ENCODE measurements around the gene FAM110A.

FAM110A gene

GRCh38 chr20:813390-813789, 20.1 kb upstream of the FAM110A start:
- Histone ChIP-seq H3K9me3 (ENCODE audit: insufficient read depth, low read depth, low read length) (peaks cover 10% of the 10 kb centered on the region), H3K27me3 (ENCODE audit: insufficient read depth, low read length) (no peaks in the 10 kb centered on the region), H3K36me3 (ENCODE audit: insufficient read depth, low read length) (no peaks in the 10 kb centered on the region), H3K4me1 (ENCODE audit: insufficient read depth, low read length) (no peaks in the 10 kb centered on the region), H3K4me3 (ENCODE audit: low read length) (no peak overlapping the region), H3K9ac (ENCODE audit: low read depth, low read length) (no peak overlapping the region), H3K27ac (ENCODE audit: low read depth, low read length) (no peak overlapping the region)
- 86% methylated on average over 8 of the region's 8 CpGs for WGBS

DNA sequence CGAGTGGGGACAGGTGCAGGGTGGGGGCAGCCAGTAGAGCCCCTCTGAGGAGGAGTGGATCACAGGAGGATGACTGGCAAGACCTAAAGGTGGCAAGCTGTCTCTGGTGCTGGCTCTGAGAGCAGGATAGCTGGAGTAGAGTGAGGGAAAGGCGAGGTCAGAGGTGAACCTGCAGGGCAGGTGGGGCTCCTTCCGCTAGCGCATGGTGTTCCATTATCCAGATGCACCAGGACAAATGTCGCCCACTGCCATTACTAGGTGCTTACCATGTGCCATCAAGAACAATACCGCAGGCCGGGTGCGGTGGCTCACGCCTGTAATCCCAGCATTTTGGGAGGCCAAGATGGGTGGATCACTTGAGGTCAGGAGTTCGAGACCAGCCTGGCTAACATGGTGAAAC, 18.3 kb upstream of the FAM110A start:
- H3K4me3 ChIP-seq (ENCODE audit: low read length), result no peak overlapping the region
- no peaks in the 10 kb centered on the region for H3K9me3 ChIP-seq (ENCODE audit: insufficient read depth, low read depth, low read length)
- H3K27me3 ChIP-seq (ENCODE audit: insufficient read depth, low read length), result no peaks in the 10 kb centered on the region
- H3K4me1 ChIP-seq (ENCODE audit: insufficient read depth, low read length), result no peaks in the 10 kb centered on the region
- H3K36me3 ChIP-seq (ENCODE audit: insufficient read depth, low read length), result no peaks in the 10 kb centered on the region
- no peak overlapping the region for H3K27ac ChIP-seq (ENCODE audit: low read depth, low read length)
- WGBS, result 94% methylated on average over 10 of the region's 10 CpGs
- H3K9ac ChIP-seq (ENCODE audit: low read depth, low read length), result no peak overlapping the region

DNA sequence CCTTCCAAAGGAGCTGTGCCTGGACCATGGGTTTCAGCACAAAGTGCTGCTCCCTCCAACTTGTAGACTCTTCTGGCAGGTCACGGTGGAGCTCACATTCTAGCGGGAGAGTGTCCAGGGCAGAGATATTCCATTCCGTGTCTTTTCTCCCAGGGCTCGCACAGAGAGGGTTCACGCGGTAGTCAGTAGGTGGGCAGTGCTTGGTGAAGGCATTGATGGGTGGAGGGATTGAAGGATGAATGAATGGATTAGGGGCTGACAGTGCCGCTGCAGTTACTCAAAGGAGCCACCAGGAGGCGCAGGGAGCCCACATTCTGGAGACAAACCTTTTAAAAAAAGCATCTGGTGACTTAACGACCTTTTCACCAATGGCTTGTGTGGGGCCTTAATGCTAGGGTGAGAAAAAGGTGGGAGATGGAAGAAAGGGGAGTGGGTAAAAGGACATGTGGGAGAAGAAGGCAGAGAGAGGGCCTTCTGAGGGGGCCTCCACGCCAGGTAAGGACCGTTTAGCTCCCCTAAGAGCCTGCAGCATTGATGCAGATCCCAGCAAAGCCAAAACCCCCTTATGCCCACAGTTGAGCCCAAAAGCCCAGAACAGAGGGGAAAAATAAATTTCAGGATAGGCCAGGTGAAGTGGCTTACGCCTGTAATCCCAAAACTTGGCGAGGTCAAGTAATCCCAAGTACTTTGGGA, 17.5 kb upstream of the FAM110A start:
- Histone ChIP-seq H3K36me3 (ENCODE audit: insufficient read depth, low read length) (no peaks in the 10 kb centered on the region), H3K4me3 (ENCODE audit: low read length) (no peak overlapping the region), H3K4me1 (ENCODE audit: insufficient read depth, low read length) (no peaks in the 10 kb centered on the region), H3K27ac (ENCODE audit: low read depth, low read length) (no peak overlapping the region), H3K9me3 (ENCODE audit: insufficient read depth, low read depth, low read length) (no peaks in the 10 kb centered on the region), H3K27me3 (ENCODE audit: insufficient read depth, low read length) (no peaks in the 10 kb centered on the region), H3K9ac (ENCODE audit: low read depth, low read length) (no peak overlapping the region)
- WGBS, result 35% methylated on average over 13 of the region's 13 CpGs

GRCh38 chr20:818001-818664, 15.4 kb upstream of the FAM110A start:
- Histone ChIP-seq H3K27me3 (ENCODE audit: insufficient read depth, low read length) (no peaks in the 10 kb centered on the region), H3K4me1 (ENCODE audit: insufficient read depth, low read length) (no peaks in the 10 kb centered on the region), H3K9ac (ENCODE audit: low read depth, low read length) (no peak overlapping the region), H3K27ac (ENCODE audit: low read depth, low read length) (no peak overlapping the region), H3K9me3 (ENCODE audit: insufficient read depth, low read depth, low read length) (no peaks in the 10 kb centered on the region), H3K4me3 (ENCODE audit: low read length) (no peak overlapping the region), H3K36me3 (ENCODE audit: insufficient read depth, low read length) (no peaks in the 10 kb centered on the region)
- 92% methylated on average over 17 of the region's 17 CpGs for WGBS

DNA sequence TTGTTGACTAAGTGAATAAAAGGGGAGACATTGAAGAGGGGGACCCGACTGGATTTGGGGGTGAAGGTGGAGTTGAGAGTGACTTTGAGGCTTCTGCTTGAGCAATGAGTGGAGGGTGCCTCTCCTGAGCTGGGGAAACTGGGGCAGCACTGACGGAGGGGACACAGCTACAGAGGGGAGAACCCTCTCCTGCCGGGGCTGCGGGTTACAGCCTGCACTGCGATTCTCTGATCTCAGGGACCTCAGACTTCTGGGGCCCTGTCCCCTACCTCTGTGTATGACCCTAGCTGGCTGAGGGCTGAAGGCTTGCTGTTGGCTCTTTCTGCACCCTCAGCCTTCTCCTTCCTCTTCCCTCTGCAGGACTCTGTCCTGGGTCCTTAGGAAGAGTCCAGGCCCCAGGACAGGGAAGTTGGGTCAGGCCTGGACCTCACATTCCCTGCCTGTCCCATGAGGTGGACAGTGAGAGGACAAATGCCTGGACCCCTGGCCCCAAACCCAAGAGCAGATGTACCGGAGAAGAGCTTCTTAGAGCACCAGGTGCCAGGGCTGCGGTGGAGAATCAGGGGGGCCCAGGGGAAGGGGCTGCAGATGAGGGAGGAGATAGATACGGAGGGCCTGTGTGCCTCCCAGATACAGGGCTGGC, 13.7 kb upstream of the FAM110A start:
- H3K9ac ChIP-seq (ENCODE audit: low read depth, low read length), result no peak overlapping the region
- no peaks in the 10 kb centered on the region for H3K4me1 ChIP-seq (ENCODE audit: insufficient read depth, low read length)
- no peaks in the 10 kb centered on the region for H3K36me3 ChIP-seq (ENCODE audit: insufficient read depth, low read length)
- WGBS, result 77% methylated on average over 8 of the region's 8 CpGs
- H3K27ac ChIP-seq (ENCODE audit: low read depth, low read length), result no peak overlapping the region
- H3K27me3 ChIP-seq (ENCODE audit: insufficient read depth, low read length), result no peaks in the 10 kb centered on the region
- no peak overlapping the region for H3K4me3 ChIP-seq (ENCODE audit: low read length)
- no peaks in the 10 kb centered on the region for H3K9me3 ChIP-seq (ENCODE audit: insufficient read depth, low read depth, low read length)

DNA sequence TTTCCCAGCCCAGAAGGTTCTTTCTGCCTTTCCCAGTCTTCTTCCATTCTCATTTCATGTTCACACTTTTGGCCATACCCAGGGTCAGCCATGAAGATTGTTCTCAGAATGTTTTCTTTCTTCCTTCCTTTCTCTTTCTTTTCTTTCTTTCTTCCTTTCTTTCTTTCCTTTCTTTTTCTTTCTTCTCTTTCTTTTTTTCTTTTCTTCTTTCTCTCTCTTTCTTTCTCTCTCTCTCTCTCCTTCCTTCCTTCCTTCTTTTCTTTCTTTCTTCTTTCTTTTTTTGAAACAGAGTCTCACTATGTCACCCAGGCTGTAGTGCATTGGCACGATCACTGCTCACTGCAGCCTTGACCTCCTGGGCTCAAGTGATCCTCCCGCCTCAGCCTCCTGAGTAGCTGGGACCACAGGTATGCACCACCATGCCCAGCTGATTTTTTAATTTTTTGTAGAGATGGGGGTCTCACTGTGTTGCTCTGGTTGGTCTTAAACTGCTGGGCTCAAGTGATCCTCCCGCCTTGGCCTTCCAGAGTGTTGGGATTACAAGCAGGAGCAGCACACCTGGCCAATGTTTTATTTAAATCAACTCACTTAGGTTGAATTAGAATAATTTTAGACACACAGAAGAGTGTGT, 13.1 kb upstream of the FAM110A start:
- H3K9ac ChIP-seq (ENCODE audit: low read depth, low read length), result no peak overlapping the region
- no peaks in the 10 kb centered on the region for H3K27me3 ChIP-seq (ENCODE audit: insufficient read depth, low read length)
- no peaks in the 10 kb centered on the region for H3K36me3 ChIP-seq (ENCODE audit: insufficient read depth, low read length)
- H3K4me3 ChIP-seq (ENCODE audit: low read length), result no peak overlapping the region
- WGBS, result 97% methylated on average over 3 of the region's 3 CpGs
- H3K9me3 ChIP-seq (ENCODE audit: insufficient read depth, low read depth, low read length), result no peaks in the 10 kb centered on the region
- no peaks in the 10 kb centered on the region for H3K4me1 ChIP-seq (ENCODE audit: insufficient read depth, low read length)
- no peak overlapping the region for H3K27ac ChIP-seq (ENCODE audit: low read depth, low read length)

DNA sequence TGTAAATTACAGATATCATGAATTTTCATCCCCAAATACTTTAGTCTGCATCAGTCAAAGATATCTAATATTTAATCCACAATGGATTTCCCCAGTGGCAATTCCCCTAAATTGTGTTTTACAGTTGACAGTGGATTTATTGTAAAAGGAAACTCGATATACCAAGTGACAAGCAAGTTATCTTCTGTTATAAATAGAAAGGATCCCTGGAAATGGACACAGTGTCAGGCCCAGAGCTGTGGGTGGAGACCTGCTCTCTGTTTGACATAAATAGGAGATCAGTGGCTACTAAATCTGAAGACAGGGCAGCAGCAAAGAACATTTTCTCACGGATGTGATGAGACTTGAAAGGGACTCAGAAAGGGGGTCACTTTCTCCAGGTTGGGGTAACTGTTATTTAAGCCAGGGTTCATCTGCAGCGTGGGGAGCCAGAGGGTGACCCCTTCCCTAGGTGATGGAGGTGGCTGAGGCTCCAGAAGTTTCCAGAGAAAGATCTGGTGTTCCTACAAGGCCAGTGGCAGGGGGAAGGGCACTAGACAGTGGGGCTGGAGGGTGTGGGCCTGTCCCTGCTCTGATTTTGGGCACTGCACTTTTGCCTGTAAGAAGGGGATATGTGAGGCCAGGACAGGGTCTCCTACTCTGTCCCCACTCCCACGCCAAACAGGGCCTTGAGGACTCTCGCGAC, 12.3 kb upstream of the FAM110A start:
- H3K9ac ChIP-seq (ENCODE audit: low read depth, low read length), result no peak overlapping the region
- H3K9me3 ChIP-seq (ENCODE audit: insufficient read depth, low read depth, low read length), result no peaks in the 10 kb centered on the region
- H3K27ac ChIP-seq (ENCODE audit: low read depth, low read length), result no peak overlapping the region
- no peak overlapping the region for H3K4me3 ChIP-seq (ENCODE audit: low read length)
- no peaks in the 10 kb centered on the region for H3K27me3 ChIP-seq (ENCODE audit: insufficient read depth, low read length)
- H3K36me3 ChIP-seq (ENCODE audit: insufficient read depth, low read length), result no peaks in the 10 kb centered on the region
- 85% methylated on average over 6 of the region's 6 CpGs for WGBS
- H3K4me1 ChIP-seq (ENCODE audit: insufficient read depth, low read length), result no peaks in the 10 kb centered on the region

DNA sequence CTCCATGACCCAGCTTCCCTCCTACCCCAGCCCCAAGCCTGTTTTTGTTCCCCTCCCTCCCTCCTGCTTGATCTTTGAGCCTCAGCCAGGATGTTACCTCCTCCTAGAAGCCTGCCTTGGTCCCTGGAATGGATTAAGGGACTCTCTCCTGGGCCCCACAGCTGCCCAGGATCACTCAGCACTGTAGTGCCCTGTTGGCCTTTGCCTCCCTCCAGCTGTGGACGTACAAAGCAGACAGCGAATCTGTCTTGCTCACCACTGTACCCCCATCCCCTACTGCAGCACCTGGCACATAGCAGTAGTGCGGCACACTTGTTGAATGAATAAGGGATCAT, 11.8 kb upstream of the FAM110A start:
- H3K4me3 ChIP-seq (ENCODE audit: low read length), result no peak overlapping the region
- H3K27me3 ChIP-seq (ENCODE audit: insufficient read depth, low read length), result no peaks in the 10 kb centered on the region
- H3K4me1 ChIP-seq (ENCODE audit: insufficient read depth, low read length), result no peaks in the 10 kb centered on the region
- H3K9ac ChIP-seq (ENCODE audit: low read depth, low read length), result no peak overlapping the region
- H3K9me3 ChIP-seq (ENCODE audit: insufficient read depth, low read depth, low read length), result no peaks in the 10 kb centered on the region
- H3K27ac ChIP-seq (ENCODE audit: low read depth, low read length), result no peak overlapping the region
- WGBS, result 88% methylated on average over 3 of the region's 3 CpGs
- H3K36me3 ChIP-seq (ENCODE audit: insufficient read depth, low read length), result no peaks in the 10 kb centered on the region

GRCh38 chr20:822651-823573, 10.6 kb upstream of the FAM110A start:
- H3K27me3 ChIP-seq (ENCODE audit: insufficient read depth, low read length), result no peaks in the 10 kb centered on the region
- no peaks in the 10 kb centered on the region for H3K9me3 ChIP-seq (ENCODE audit: insufficient read depth, low read depth, low read length)
- no peak overlapping the region for H3K4me3 ChIP-seq (ENCODE audit: low read length)
- no peaks in the 10 kb centered on the region for H3K4me1 ChIP-seq (ENCODE audit: insufficient read depth, low read length)
- WGBS, result 85% methylated on average over 10 of the region's 12 CpGs
- H3K9ac ChIP-seq (ENCODE audit: low read depth, low read length), result no peak overlapping the region
- H3K36me3 ChIP-seq (ENCODE audit: insufficient read depth, low read length), result no peaks in the 10 kb centered on the region
- H3K27ac ChIP-seq (ENCODE audit: low read depth, low read length), result no peak overlapping the region

DNA sequence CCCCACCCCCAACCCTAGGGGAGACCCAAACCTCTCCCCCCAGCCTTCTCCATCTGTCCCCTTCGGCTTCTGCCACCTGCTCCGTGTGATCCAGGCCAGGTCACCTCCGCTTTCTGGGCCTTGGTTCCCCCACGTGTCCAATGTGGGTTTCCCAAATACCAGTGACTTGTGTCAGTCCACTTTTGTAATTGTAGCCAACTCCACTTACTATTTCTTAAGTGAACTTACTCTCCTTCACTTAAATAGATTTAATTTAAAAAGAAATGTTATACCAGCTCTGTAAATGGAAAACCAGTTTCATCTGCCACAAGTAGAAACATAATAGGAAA, 10.0 kb upstream of the FAM110A start:
- H3K4me3 ChIP-seq (ENCODE audit: low read length), result no peak overlapping the region
- no peaks in the 10 kb centered on the region for H3K4me1 ChIP-seq (ENCODE audit: insufficient read depth, low read length)
- no peaks in the 10 kb centered on the region for H3K27me3 ChIP-seq (ENCODE audit: insufficient read depth, low read length)
- no peaks in the 10 kb centered on the region for H3K9me3 ChIP-seq (ENCODE audit: insufficient read depth, low read depth, low read length)
- no peak overlapping the region for H3K9ac ChIP-seq (ENCODE audit: low read depth, low read length)
- no peak overlapping the region for H3K27ac ChIP-seq (ENCODE audit: low read depth, low read length)
- no peaks in the 10 kb centered on the region for H3K36me3 ChIP-seq (ENCODE audit: insufficient read depth, low read length)
- 94% methylated on average over 4 of the region's 4 CpGs for WGBS

All from HUES64 (cell line).